Measurements from ENCODE around the gene PTPRK. TPM values are rescaled to one million over a fixed set of nuclear protein-coding genes. Genes with fewer than 3 reads are reported as not detected.
A peak's percentile ranks its signal among the peaks of the same experiment; 100 is the strongest.

PTPRK gene
- total RNA-seq, 2 donors from 2014 or later = 94.1 to 117 TPM

DNA sequence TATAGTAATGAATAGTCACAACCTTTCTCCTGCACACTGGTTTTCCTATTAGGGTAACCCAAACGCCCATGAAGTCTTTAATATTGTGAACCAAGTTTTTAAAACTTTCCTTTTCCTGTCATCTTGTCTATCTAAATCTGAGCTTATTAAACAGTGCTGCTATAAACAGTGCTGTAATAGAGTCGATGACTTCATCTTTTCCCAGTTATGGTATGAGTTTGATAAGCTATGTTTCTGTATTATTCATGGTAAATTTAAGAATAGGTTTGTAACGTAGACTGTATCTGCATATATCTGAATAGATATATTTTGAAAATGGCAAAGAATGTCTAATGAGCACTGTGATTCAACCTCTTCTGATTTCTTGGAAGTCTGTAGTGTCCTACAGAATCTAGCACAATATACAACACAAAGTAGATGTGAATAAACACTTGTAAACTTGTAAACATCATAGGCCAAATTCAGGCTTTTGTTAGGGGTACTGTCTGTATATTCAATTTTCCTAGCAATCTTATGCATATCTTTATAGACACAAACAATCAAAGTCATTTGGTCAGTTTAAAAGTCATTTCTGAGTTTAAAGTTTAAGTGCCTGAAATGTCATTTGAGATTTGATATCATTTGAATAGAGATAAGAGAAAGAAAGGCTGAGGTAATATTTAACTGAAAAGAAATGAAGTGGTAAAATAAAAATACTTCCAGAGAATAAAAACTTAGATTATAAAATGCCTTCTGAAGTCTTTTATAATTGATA lies 155.5 kb downstream of the PTPRK start:
- Histone ChIP-seq H3K36me3 (no peaks in the 10 kb centered on the region), H3K27me3 (no peaks in the 10 kb centered on the region), H3K27ac (peak overlapping the region; percentile 63), H3K9ac (ENCODE audit: low read depth in 2 of 2, low read length in 2 of 2) (no peak overlapping the region), H3K4me1 (peaks cover 13% of the 10 kb centered on the region), H3K9me3 (no peaks in the 10 kb centered on the region), H3K4me3 (no peak overlapping the region)
- TF ChIP-seq, protein P1, sequence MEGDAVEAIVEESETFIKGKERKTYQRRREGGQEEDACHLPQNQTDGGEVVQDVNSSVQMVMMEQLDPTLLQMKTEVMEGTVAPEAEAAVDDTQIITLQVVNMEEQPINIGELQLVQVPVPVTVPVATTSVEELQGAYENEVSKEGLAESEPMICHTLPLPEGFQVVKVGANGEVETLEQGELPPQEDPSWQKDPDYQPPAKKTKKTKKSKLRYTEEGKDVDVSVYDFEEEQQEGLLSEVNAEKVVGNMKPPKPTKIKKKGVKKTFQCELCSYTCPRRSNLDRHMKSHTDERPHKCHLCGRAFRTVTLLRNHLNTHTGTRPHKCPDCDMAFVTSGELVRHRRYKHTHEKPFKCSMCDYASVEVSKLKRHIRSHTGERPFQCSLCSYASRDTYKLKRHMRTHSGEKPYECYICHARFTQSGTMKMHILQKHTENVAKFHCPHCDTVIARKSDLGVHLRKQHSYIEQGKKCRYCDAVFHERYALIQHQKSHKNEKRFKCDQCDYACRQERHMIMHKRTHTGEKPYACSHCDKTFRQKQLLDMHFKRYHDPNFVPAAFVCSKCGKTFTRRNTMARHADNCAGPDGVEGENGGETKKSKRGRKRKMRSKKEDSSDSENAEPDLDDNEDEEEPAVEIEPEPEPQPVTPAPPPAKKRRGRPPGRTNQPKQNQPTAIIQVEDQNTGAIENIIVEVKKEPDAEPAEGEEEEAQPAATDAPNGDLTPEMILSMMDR (IDR thresholded peaks at IDR 0.05) = no peak
- intact Hi-C loops (cut with DNase I) = no loop called here
- DNase-seq = no peak

DNA sequence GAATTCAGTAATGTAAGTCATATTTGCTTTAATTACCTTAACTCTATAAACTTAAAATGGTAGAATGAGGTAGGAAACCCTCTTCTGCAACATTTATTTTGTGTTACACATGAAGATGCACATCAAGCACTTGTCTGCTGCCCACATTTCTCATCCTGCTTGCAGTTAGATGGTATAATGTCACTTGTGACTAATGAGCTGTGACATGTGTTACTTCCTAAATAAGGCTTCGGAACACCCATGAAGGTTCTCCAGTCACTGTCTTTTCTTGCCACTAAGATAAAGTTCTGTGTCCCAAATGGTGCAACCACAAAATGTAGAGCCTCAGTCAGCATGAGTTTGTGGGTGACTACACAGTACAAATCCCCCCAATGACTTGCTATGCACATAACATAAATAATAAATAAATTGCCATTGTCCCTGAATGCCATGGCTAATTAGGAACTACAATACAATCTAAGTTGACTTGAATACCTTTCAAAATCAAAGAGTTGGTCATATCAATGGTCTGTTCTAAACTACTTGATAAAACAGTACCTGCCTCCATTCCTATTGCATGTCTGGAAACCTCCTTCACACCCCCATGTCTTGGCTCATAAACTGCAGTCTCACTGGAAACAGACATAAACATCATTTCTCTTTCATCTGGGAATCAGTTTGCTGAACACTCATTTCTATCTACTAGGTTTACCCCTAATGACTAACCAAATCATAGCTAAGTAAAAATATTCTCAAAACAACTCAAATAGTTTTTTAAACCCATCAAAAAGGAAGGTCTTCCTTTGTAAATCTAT lies 157.2 kb downstream of the PTPRK start:
- Histone ChIP-seq H3K27me3 (no peaks in the 10 kb centered on the region), H3K4me1 (peaks cover 6% of the 10 kb centered on the region), H3K9ac (ENCODE audit: low read depth in 2 of 2, low read length in 2 of 2) (no peak overlapping the region), H3K36me3 (no peaks in the 10 kb centered on the region), H3K9me3 (no peaks in the 10 kb centered on the region), H3K27ac (no peak overlapping the region), H3K4me3 (no peak overlapping the region)
- TF ChIP-seq, protein P1 (IDR thresholded peaks at IDR 0.05) = no peak
- DNase-seq = no peak
- intact Hi-C loops (cut with DNase I) = no loop called here

DNA sequence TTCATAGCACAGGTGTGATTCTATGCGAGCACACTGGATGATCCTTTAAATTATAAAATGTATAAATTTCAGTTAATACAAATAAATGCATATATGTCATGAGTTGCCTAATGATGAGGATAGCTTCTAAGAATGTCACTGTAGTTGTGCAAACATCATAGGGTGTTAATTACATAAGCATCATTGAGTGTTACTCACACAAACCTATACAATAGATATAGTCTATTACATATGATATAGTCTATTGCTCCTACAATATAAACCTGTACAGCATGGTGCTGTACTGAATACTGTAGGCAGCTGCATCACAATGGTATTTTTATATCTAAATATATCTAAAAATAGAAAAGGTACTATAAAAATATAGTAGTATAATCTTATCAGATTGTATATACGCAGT lies 159.0 kb downstream of the PTPRK start:
- H3K4me1 ChIP-seq = peaks cover under 1% of the 10 kb centered on the region
- H3K9me3 ChIP-seq = no peaks in the 10 kb centered on the region
- H3K36me3 ChIP-seq = no peaks in the 10 kb centered on the region
- intact Hi-C loops (cut with DNase I) = no loop called here
- no peaks in the 10 kb centered on the region for H3K27me3 ChIP-seq
- H3K27ac ChIP-seq = no peak overlapping the region
- DNase-seq = no peak
- H3K4me3 ChIP-seq = no peak overlapping the region
- TF ChIP-seq, protein P1 (IDR thresholded peaks at IDR 0.05) = no peak
- H3K9ac ChIP-seq (ENCODE audit: low read depth in 2 of 2, low read length in 2 of 2) = no peak overlapping the region

DNA sequence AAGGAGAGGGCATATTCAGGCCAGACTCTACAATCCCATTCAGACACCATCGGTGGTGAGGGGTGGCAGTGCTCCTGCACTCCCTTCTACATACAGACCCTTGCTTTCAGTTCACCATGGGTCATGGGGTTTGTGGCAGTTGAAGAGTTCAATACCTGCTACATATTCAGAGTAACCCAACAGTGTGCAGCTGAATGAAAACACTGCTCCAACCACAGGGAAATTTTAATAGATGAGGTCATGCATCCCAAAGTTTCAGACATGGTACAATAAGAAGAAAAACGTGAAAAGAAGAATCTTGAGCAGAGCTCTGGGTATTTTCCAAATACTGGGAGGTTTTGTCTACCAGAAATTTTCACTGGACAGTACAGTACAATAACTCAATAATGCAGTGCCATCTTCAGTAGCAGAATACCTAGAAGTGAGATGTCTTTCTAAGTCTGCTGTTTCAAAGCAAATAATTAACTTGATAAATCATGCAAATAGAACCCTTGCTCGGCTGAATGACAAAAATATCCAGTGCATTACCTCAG lies 162.1 kb downstream of the PTPRK start:
- Histone ChIP-seq H3K9me3 (no peaks in the 10 kb centered on the region), H3K9ac (ENCODE audit: low read depth in 2 of 2, low read length in 2 of 2) (no peak overlapping the region), H3K27me3 (no peaks in the 10 kb centered on the region), H3K4me1 (no peaks in the 10 kb centered on the region), H3K27ac (no peak overlapping the region), H3K36me3 (no peaks in the 10 kb centered on the region), H3K4me3 (no peak overlapping the region)
- TF ChIP-seq, protein P1 (IDR thresholded peaks at IDR 0.05) = no peak
- intact Hi-C loops (cut with DNase I) = no loop called here
- no peak for DNase-seq

DNA sequence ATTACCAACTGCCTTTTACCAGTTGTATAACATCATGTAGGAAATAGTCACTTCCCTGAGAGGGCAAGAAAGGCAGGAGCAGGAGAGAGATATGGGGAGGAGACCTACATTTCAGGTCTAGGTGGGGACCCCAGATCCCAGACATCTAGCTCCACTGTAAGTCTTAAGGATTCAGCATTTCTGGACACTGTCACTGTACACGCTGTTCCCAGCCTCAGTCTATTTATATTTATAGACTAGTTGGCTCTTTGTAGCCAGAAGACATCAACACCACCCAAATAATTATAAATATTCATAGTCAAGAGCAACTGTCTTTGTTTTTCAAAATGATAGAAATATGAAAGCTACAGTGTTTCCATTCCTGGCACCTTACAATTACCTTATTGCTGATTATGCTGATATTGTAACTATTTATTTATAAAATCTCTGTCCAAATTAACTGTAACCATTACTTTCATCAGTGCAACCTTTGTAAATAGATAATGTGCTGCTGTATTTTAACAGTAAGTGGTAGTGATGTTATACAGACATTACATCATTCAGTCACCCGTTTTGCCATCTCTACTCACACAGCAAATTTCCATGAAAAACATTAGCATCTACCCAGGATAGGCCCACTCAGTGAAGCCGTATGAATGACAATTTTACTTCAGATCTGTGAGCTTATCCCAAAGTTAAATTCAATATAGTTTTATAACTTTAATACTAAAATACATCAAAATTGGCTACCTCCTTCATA lies 162.8 kb downstream of the PTPRK start:
- H3K4me3 ChIP-seq = no peak overlapping the region
- DNase-seq = no peak
- no peak overlapping the region for H3K9ac ChIP-seq (ENCODE audit: low read depth in 2 of 2, low read length in 2 of 2)
- H3K27ac ChIP-seq = no peak overlapping the region
- intact Hi-C loops (cut with DNase I) = no loop called here
- no peaks in the 10 kb centered on the region for H3K9me3 ChIP-seq
- no peaks in the 10 kb centered on the region for H3K4me1 ChIP-seq
- no peaks in the 10 kb centered on the region for H3K36me3 ChIP-seq
- no peaks in the 10 kb centered on the region for H3K27me3 ChIP-seq
- TF ChIP-seq, protein P1 (IDR thresholded peaks at IDR 0.05) = no peak

All from colonic mucosa (tissue), 4 donors.